DND-41 (cell line): ENCODE measurements around the gene PPARD.

Experiments
- EZH2 ChIP-seq: IDR thresholded peaks from 3 replicates; pipeline ENCODE4 v1.6.1; 2012; ENCODE audit warnings: borderline replicate concordance, low read depth, mild to moderate bottlenecking, moderate library complexity, low read length, inconsistent platforms; ENCODE audit not compliant: severe bottlenecking
- TF ChIP-seq, protein P1 (sequence below): IDR thresholded peaks from 2 replicates; pipeline ENCODE4 v1.5.1; 2012; ENCODE audit warnings: borderline replicate concordance, low read length, moderate library complexity, mild to moderate bottlenecking; ENCODE audit not compliant: poor library complexity, severe bottlenecking; ENCODE audit errors: extremely low read depth

GRCh38 chr6:35473850-35474130 lies 131.4 kb downstream of the PPARD start:
- TF ChIP-seq, protein P1, sequence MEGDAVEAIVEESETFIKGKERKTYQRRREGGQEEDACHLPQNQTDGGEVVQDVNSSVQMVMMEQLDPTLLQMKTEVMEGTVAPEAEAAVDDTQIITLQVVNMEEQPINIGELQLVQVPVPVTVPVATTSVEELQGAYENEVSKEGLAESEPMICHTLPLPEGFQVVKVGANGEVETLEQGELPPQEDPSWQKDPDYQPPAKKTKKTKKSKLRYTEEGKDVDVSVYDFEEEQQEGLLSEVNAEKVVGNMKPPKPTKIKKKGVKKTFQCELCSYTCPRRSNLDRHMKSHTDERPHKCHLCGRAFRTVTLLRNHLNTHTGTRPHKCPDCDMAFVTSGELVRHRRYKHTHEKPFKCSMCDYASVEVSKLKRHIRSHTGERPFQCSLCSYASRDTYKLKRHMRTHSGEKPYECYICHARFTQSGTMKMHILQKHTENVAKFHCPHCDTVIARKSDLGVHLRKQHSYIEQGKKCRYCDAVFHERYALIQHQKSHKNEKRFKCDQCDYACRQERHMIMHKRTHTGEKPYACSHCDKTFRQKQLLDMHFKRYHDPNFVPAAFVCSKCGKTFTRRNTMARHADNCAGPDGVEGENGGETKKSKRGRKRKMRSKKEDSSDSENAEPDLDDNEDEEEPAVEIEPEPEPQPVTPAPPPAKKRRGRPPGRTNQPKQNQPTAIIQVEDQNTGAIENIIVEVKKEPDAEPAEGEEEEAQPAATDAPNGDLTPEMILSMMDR, result no peak
- TF ChIP-seq EZH2, result no peak
